GM19240 (cell line): Measurements from ENCODE around the gene TP53BP2.
"Not testable (repeated sequence)": the region's sequence is repeated elsewhere in the genome, so short reads cannot be mapped to it uniquely, and the experiment has no call there.

Experiments
- DNase-seq: peaks from one replicate; pipeline ENCODE4 v3.0.0; 2011; ENCODE audit warnings: low spot score; ENCODE audit not compliant: insufficient read length

The TP53BP2 gene

GRCh38 chr1:223856386-223856785, 10.6 kb upstream of the TP53BP2 start:
- no peak for DNase-seq

- no peak for DNase-seq
Measured at GRCh38 chr1:223853748-223854147, 8.0 kb upstream of the TP53BP2 start.

- DNase-seq: no peak
Measured at GRCh38 chr1:223853275-223853674, 7.5 kb upstream of the TP53BP2 start.

GRCh38 chr1:223852337-223852736, 6.6 kb upstream of the TP53BP2 start:
- DNase-seq: no peak

- no peak for DNase-seq
Measured at GRCh38 chr1:223849352-223850254, 3.9 kb upstream of the TP53BP2 start.

GRCh38 chr1:223848536-223848935, 2.8 kb upstream of the TP53BP2 start:
- no peak for DNase-seq

- DNase-seq: no peak
Measured at GRCh38 chr1:223847781-223848345, 2.1 kb upstream of the TP53BP2 start.

- no peak for DNase-seq
Measured at GRCh38 chr1:223845037-223845809, 524 bp downstream of the TP53BP2 start.

GRCh38 chr1:223844787-223845036, 1.0 kb downstream of the TP53BP2 start:
- DNase-seq: no peak

- no peak for DNase-seq
Measured at GRCh38 chr1:223843934-223844786, 1.6 kb downstream of the TP53BP2 start.

GRCh38 chr1:223842784-223843183, 3.0 kb downstream of the TP53BP2 start:
- DNase-seq: no peak

GRCh38 chr1:223841977-223842623, 3.6 kb downstream of the TP53BP2 start:
- not testable (repeated sequence) for DNase-seq

- no peak for DNase-seq
Measured at GRCh38 chr1:223840254-223840653, 5.5 kb downstream of the TP53BP2 start.

- DNase-seq: no peak
Measured at GRCh38 chr1:223838125-223838854, 7.5 kb downstream of the TP53BP2 start.

GRCh38 chr1:223837687-223838086, 8.1 kb downstream of the TP53BP2 start:
- no peak for DNase-seq

GRCh38 chr1:223837206-223837605, 8.5 kb downstream of the TP53BP2 start:
- no peak for DNase-seq

GRCh38 chr1:223836586-223836985, 9.2 kb downstream of the TP53BP2 start:
- DNase-seq: no peak

- no peak for DNase-seq
Measured at GRCh38 chr1:223835754-223836153, 10.0 kb downstream of the TP53BP2 start.

GRCh38 chr1:223834660-223835263, 11.0 kb downstream of the TP53BP2 start:
- DNase-seq: no peak

- DNase-seq: no peak
Measured at GRCh38 chr1:223833948-223834347, 11.8 kb downstream of the TP53BP2 start.
